ENCODE data around the gene CFAP221. TPM values are rescaled to one million over a fixed set of nuclear protein-coding genes. Genes with fewer than 3 reads are reported as not detected.
A peak's percentile ranks its signal among the peaks of the same experiment; 100 is the strongest.

CFAP221 gene
- total RNA-seq, 1 donor, result not detected

DNA sequence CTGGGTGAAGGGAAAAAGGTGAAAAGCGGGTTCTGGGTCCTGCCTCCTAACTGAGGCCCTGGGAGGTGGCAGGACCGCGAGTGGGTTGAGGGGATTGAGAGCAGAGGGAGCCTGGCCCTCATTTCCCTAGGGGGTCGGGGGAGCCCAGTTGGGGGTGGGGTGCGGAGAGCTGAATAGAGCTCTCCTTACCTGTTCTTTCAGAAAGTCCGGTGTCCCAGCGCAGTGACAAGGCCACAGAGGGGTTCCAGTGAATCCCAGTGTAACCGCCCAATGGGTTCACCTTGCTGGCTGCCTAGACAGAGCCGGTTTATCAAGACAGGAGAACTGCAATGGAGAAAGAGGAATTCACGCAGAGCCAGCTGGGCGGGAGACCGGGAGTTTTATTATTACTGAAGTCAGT, 157.1 kb downstream of the CFAP221 start:
- TF ChIP-seq, protein P1, sequence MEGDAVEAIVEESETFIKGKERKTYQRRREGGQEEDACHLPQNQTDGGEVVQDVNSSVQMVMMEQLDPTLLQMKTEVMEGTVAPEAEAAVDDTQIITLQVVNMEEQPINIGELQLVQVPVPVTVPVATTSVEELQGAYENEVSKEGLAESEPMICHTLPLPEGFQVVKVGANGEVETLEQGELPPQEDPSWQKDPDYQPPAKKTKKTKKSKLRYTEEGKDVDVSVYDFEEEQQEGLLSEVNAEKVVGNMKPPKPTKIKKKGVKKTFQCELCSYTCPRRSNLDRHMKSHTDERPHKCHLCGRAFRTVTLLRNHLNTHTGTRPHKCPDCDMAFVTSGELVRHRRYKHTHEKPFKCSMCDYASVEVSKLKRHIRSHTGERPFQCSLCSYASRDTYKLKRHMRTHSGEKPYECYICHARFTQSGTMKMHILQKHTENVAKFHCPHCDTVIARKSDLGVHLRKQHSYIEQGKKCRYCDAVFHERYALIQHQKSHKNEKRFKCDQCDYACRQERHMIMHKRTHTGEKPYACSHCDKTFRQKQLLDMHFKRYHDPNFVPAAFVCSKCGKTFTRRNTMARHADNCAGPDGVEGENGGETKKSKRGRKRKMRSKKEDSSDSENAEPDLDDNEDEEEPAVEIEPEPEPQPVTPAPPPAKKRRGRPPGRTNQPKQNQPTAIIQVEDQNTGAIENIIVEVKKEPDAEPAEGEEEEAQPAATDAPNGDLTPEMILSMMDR (IDR thresholded peaks at IDR 0.05; ENCODE audit: insufficient read depth, low read depth, low read length), result no peak
- no peak overlapping the region for H3K4me3 ChIP-seq (ENCODE audit: low read depth, low read length)
- no peak for DNase-seq (ENCODE audit: low read depth)

DNA sequence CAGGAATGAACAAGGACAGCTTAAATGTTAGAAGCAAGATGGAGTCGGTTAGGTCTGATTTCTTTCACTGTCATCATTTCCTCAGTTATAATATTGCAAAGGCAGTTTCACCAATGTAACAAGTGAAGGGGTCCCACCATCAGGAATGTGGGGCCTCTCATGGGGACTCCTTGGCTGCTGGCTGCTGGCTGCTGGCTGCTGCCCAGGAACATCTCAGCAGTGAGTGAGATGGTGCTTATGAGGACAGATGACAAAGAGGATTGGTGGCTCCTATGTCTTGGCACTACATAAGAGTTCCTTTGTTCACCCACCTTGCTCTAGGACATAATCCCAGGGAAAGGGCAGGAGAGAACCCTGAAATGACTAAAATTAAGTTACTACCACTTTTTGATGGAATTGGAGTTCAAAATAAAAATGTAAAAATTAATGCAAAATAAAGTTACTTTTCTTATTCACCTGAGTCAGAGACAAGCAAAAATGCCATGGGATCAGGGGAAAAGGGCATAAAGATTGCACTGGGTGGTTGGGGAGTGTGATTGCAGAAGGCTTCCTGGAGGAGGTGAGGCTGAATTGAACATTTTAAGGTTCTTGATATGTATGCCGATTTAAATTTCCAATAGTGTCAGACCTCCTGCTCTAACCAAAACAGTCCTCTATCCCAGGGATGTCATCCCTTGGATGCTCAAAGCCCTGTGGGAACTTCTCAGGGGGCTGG, 158.1 kb downstream of the CFAP221 start:
- no peak for DNase-seq (ENCODE audit: low read depth)
- no peak overlapping the region for H3K4me3 ChIP-seq (ENCODE audit: low read depth, low read length)
- TF ChIP-seq, protein P1 (IDR thresholded peaks at IDR 0.05; ENCODE audit: insufficient read depth, low read depth, low read length), result no peak

DNA sequence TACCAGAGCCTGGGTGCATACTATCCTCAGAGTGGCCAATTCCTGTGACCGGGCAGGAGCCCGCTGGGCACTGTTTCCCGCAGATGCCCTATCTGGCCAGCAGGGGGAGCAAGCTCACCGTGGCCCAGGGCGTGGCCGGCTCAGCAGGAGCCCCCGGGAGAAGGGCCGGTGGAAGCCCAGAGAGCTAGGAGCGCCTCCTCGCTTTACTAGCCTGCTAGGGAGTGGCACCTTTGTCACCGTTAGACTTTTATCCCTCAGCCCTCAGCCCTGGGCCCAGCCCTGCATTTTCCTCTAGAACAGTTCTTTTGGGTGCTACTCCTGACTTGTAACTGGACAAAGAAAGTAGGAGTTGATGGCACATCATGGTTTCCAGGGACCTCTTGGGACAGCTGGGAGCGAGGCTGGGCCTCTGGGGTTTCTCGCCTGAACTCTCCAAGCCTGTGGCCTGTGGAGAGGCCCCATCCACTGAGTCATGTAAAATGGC, 158.7 kb downstream of the CFAP221 start:
- H3K4me3 ChIP-seq (ENCODE audit: low read depth, low read length), result no peak overlapping the region
- DNase-seq (ENCODE audit: low read depth), result peak; percentile 50
- TF ChIP-seq, protein P1 (IDR thresholded peaks at IDR 0.05; ENCODE audit: insufficient read depth, low read depth, low read length), result peak; percentile 98

DNA sequence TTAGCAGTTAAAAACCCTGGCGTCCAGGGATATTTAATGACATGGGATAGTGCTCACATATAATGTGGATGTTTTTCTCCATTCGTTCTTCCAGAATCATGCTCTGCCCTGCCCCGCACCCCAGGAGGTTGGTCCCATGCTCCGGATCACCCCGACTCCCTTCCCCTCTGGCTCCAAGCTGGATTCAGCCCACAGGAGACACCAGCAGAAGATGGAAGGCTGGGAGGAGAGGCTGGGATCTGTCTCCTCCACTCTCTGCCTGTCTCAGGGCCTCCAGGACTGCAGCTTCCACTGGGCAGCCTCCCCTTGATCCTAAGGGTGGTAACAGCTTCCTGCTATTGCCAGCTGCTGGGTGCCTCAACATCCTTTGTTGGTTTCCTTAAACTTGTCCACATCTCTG, 159.3 kb downstream of the CFAP221 start:
- no peak overlapping the region for H3K4me3 ChIP-seq (ENCODE audit: low read depth, low read length)
- no peak for DNase-seq (ENCODE audit: low read depth)
- TF ChIP-seq, protein P1 (IDR thresholded peaks at IDR 0.05; ENCODE audit: insufficient read depth, low read depth, low read length), result no peak

DNA sequence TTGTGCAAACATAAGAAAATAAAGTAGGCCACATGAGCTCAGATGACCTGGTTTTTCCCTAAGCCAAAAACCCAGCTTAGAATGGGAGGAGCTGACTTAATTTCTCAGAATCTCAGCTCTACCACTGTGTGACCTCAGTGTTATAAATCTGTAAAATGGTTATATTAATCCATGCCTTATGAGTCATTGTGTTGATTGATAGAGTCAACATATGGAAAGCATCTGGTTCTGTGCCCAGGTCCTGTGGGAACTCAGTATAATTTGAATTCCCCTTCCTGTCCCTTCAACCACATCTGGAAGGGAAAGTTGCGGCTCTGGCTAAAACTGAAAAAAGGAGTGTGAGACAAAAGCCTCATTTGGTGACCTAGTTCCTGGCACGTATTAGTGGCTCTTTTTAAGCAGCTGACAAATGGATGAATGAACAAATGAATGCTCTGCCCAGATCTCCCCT, 160.4 kb downstream of the CFAP221 start:
- DNase-seq (ENCODE audit: low read depth), result peak; percentile 13
- TF ChIP-seq, protein P1 (IDR thresholded peaks at IDR 0.05; ENCODE audit: insufficient read depth, low read depth, low read length), result no peak
- no peak overlapping the region for H3K4me3 ChIP-seq (ENCODE audit: low read depth, low read length)

DNA sequence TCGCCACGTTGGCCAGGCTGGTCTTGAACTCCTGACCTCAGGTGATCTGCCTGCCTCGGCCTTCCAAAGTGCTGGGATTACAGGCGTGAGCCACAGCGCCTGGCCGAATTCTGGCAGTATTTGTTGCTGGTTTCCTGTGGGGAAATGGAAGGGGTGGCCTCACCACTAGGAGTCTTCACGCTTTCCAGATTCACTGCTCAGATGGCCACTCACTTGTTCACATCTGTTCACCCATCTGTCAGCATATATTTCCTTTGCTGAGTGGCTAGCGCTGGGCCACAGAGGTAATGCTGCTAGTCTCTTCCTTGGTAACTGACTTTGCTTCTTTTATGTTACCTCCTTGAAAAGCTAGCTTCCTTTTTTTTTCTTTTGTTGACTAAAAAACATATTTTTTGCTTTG, 162.0 kb downstream of the CFAP221 start:
- DNase-seq (ENCODE audit: low read depth), result no peak
- no peak overlapping the region for H3K4me3 ChIP-seq (ENCODE audit: low read depth, low read length)
- TF ChIP-seq, protein P1 (IDR thresholded peaks at IDR 0.05; ENCODE audit: insufficient read depth, low read depth, low read length), result no peak

Other genes with a start within 250 kb of the CFAP221 start
- gene C2orf76, start 177.6 kb upstream of the CFAP221 start, total RNA-seq, result 8.6 and 9.3 TPM in 2 replicates
- 87.0 and 117 TPM in 2 replicates for gene DBI, start 177.5 kb upstream of the CFAP221 start, total RNA-seq
- gene TMEM37, start 112.6 kb upstream of the CFAP221 start, total RNA-seq, result 0.64 and 1.3 TPM in 2 replicates
- not detected in 2 replicates for gene SCTR, start 20.0 kb upstream of the CFAP221 start, total RNA-seq
- 5.8 and 10.4 TPM in 2 replicates for gene TMEM177, start 134.8 kb downstream of the CFAP221 start, total RNA-seq
- 18.0 and 28.5 TPM in 2 replicates for gene PTPN4, start 215.5 kb downstream of the CFAP221 start, total RNA-seq